SK-N-SH (cell line): ENCODE data around the gene NDC80.

Experiments
- CTCF ChIP-seq: fragments of 200-600 bp; sonication (generic); IDR thresholded peaks from 2 replicates; pipeline ENCODE4 v1.6.1; 2017; ENCODE audit warnings: antibody characterized with exemption, mild to moderate bottlenecking, moderate library complexity
- EP300 ChIP-seq, 2 experiments: IDR thresholded peaks; 2 replicates each; pipeline versions ENCODE4 v1.4.0 to v1.6.1; 2012; ENCODE audit warnings: borderline replicate concordance in 1 of 2, low read depth in 1 of 2, low read length in 1 of 2
- EZH2phosphoT487 ChIP-seq: fragments of 200-600 bp; sonication (generic); IDR thresholded peaks from 2 replicates; pipeline ENCODE4 v1.6.1; 2017; ENCODE audit warnings: low read depth, mixed run types, mild to moderate bottlenecking, antibody characterized with exemption, moderate library complexity, borderline replicate concordance
- IRF3 ChIP-seq: fragments of 150-350 bp; IDR thresholded peaks from 2 replicates; pipeline ENCODE4 v1.6.1; 2016; ENCODE audit warnings: mild to moderate bottlenecking, low read depth, low read length
- JUND ChIP-seq: IDR thresholded peaks from 2 replicates; pipeline ENCODE4 v1.4.0; 2012
- MXI1 ChIP-seq: IDR thresholded peaks from 2 replicates; pipeline ENCODE4 v1.6.1; 2012; ENCODE audit warnings: mild to moderate bottlenecking, low read depth, low read length, improper control_type of control experiment
- NRF1 ChIP-seq: IDR thresholded peaks from 2 replicates; pipeline ENCODE4 v1.6.1; 2012; ENCODE audit warnings: low read depth, mild to moderate bottlenecking, low read length
- PBX3 ChIP-seq: IDR thresholded peaks from 2 replicates; pipeline ENCODE4; 2012
- POLR2AphosphoS5 ChIP-seq: IDR thresholded peaks from 2 replicates; pipeline ENCODE4 v1.6.1; 2012; ENCODE audit warnings: low read depth, low read length
- RAD21 ChIP-seq: IDR thresholded peaks from 2 replicates; pipeline ENCODE4 v1.6.1; 2012; ENCODE audit warnings: mild to moderate bottlenecking, low read length
- REST ChIP-seq: IDR thresholded peaks from 2 replicates; pipeline ENCODE4 v1.6.1; 2012; ENCODE audit warnings: mild to moderate bottlenecking, low read depth, low read length, moderate library complexity
- TAF1 ChIP-seq: IDR thresholded peaks from 2 replicates; pipeline ENCODE4 v1.6.1; 2012; ENCODE audit warnings: low read depth, mild to moderate bottlenecking, low read length, moderate library complexity, borderline replicate concordance
- TEAD4 ChIP-seq: IDR thresholded peaks from 2 replicates; pipeline ENCODE4 v1.4.0; 2012; ENCODE audit warnings: mild to moderate bottlenecking, borderline replicate concordance; ENCODE audit not compliant: insufficient read depth
- YY1 ChIP-seq: IDR thresholded peaks from 2 replicates; pipeline ENCODE4 v1.4.0; 2012; ENCODE audit warnings: low read depth, mild to moderate bottlenecking

- TF ChIP-seq CTCF (no peak), NRF1 (no peak), POLR2AphosphoS5 (no peak), EP300 (IDR thresholded peaks at IDR 0.05; ENCODE audit: borderline replicate concordance in 1 of 2, low read depth in 1 of 2, low read length in 1 of 2) (no peak), IRF3 (no peak), RAD21 (no peak), TEAD4 (no peak), YY1 (no peak), TAF1 (no peak), EZH2phosphoT487 (no peak), PBX3 (no peak), REST (no peak), MXI1 (no peak), JUND (no peak)
These were observed 56.5 kb downstream of the NDC80 start for GRCh38 chr18:2627821-2628276.
